NCI-H345 treated with DMSO at 0.1 percent for 48 hours (cell line): Measurements from ENCODE around the gene OR5C1.
A peak's percentile ranks its signal among the peaks of the same experiment; 100 is the strongest.

Experiments used
- DNase-seq: peaks from one replicate; lab custom pipeline; 2025; ENCODE audit not compliant: unreplicated experiment; lab: John Stamatoyannopoulos, UW

The OR5C1 gene

DNA sequence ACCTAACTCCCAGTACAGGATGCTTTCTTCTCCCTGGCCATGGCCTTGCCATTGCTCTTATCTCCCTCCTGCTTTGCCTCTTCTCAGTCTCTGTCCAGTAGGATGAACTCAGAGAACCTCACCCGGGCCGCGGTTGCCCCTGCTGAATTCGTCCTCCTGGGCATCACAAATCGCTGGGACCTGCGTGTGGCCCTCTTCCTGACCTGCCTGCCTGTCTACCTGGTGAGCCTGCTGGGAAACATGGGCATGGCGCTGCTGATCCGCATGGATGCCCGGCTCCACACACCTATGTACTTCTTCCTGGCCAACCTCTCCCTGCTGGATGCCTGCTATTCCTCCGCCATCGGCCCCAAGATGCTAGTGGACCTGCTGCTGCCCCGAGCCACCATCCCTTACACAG lies at the start of gene OR5C1:
TSS of gene OR5C1 (plus strand) at position 103 of the 400 bp plus-strand sequence. CDS start at position 103, 0 bp downstream.
- DNase-seq: no peak

DNA sequence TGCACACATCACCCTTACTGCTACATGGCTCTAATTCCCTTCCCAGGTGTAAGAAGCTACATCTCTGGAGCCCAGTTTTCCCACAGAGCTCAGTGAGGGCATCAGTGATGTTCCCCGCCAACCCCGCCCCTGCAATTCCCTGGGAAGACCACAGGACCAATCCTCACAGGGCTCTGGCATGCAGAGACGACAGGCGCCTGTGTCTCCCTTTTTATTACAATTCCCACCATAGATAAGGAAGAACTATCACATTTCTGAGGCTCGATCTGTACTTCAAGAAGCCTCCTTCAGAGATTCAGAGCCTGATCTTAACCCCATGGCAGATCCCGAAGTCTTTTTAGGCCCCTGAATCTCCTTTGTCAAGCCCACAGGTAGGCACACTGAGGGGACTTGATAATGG lies 46.7 kb upstream of the OR5C1 start, which contains the start of gene OR1L6:
TSS of gene OR1L6 (plus strand) at position 301 of the 400 bp plus-strand sequence. CDS start 7,545 bp downstream, outside the sequence.
- DNase-seq: no peak

DNA sequence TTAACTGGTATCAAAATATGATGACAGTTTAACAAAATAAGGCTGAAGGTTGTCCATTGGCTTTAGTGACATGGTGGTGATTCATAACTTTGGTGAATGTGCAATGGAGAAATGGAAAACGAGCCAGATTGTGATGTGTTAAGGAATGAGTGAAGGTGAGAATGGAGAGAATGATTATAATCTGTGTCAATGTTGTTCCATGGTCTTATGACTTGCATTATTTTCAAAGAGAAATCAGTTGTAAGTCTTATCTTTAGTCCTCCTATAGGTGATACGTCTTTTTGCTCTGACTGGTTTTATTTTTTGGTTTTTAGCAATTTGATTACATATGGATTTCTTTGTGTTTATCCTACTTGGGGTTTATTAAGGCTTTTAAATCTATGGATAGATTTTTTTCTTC lies 33.9 kb upstream of the OR5C1 start:
- no peak for DNase-seq

DNA sequence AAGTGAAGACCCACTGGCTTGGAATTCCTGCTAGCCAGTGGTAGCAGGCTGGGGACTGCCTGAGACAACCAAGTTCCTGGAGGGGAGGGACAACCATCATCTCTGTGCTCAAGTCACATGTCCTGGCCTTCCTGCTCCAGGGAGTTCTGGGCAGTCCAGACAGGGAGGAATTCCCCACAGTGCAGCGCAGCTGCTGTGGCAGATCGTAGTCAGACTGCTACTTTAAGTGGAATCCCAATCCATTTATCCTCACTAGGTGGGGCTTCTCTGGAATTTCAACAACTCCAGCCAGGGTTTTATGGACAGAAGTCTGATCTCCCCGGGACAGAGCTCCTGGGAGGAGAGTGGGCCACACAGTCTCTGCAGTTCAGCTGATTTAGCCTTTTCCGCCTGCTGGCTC lies 20.9 kb upstream of the OR5C1 start:
- DNase-seq: no peak

DNA sequence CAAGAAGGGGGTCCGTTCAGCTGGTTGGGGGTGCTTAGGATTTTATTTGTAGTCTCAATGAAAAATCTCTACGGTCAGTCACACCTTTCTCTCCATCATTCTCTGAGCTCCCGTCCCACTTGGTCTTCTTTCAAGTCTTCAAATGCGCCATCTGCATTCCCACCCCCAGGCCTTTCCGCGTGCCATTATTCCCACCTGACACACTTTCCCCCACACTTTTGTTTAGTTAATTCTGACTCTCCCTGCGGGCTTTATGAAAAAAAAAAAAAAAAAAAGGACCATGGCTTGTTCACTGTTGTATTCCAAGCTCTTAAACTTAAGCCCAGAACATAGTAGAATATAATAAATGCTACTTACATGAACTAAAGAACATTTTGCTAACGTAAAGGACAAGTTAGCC lies 11.7 kb upstream of the OR5C1 start:
- no peak for DNase-seq

DNA sequence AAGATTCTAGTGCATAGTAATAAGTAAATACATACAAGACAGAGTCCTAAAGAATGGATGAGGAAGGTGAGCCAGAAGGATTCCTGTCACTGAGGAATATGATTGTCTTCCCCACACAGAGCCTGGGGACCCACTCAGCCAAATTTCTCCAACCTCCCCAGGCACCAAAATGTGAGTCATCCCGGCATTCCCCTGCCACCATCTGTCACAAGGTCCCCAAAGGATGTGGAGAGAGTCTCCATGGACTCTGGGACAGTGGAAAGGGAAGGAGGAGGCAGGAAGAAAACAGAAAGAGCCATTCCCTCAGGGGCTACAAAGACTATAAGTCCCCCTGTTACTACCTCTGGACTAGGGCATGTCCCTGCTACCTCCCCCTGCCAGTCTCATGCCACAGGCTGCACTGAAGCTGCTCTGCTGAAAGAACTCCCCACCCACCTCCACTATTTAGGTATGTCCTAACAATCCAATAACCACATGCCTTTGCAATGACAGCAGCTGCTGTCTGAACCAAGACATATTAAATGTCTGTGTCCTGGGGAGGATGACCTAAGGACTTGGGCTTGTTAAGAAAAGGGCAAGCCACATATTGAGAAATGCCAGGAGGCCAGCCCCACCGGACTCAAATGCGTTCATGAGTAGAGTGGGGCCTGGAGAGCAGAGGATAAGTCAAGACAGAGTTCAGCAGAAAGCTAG lies 10.7 kb upstream of the OR5C1 start:
- DNase-seq: no peak

DNA sequence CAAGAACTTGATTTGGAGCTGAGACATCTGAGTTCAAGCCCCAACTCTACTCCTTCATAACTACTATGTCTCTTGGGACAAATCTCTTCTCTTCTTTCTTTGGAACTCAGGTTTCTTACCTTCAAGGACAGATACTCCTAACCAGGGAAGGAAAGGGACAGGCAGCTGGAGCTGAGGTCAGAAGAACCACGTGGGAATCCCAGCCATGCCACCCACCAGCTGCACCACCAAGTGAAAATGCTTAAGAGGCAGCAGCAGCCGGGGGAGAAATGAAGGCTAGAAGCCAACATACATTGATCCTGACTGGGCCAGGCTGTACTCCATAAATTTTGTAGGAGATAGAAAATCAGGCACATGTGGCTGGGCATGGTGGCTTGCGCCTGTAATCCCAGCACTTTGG lies 9.6 kb upstream of the OR5C1 start:
- DNase-seq: no peak

DNA sequence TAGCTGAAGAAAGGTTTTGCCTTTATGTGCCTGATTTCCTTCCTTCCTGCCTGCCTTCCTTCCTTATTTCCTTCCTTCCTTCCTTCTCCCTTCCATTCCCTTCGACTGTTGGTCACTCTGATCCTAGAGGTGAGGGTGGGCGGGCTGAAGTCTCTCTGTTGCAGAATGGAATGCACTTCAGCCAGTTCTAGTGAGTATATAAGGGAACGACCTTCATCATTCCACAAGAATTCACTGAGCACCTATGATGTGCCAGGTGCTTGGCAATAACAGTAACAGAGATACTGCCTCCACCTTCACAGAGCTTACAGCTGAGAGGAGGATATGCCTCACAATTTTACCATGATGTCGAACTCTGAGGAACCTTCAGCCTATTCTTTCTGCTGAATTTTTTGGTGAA lies 8.7 kb upstream of the OR5C1 start:
- DNase-seq: no peak

DNA sequence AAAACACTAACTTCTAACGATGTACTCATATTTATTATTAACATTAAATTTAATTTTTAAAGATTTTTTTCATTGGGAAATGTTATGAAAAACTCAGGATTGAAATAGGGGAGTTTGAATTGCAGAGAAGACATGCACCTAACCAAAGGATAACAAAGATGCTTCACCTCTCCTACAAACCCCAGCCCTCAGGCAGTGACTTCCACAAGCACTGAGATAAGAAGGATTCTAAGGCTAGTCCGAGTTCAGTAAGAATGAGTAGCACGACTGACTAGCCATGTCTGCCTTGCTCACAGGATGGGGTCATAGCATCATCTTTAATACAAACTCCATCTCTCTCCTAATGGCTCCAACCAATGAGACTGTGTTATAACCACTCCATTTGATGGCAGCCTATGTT lies 7.1 kb upstream of the OR5C1 start:
- DNase-seq: no peak

DNA sequence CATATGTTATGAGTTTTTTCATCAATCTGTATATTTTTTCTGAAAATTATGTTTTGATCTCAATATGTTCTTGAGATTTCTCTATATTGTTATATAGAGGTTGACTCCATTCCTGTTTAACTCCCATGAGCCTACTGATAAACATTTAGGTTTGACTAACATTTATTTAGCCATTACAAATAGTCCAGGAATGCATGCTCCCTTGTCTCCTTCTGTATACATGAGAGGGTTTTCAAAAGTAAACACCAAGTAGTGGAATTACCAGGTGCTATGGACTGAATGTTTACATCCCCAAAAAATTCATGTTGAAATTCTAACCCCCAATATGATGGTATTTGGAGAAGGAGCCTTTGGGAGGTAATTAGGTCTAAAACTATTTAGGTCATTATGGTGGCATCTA lies 3.5 kb upstream of the OR5C1 start:
- DNase-seq: no peak

DNA sequence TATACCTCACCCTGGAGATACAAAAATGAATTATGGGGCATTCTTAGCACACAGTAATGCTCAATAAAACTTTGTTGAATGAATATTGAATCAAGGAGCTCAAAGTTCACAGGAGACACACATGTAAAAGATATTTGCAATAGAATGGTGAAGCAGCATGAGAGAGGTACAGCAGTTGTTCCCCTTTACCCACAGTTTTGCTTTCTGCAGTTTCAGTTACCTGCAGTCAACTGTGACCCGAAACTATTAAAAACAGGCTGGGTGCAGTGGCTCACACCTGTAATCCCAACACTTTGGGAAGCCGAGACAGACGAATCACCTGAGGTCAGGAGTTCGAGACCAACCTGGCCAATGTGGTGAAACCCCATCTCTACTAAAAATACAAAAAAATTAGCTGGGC lies 2.4 kb upstream of the OR5C1 start:
- DNase-seq: no peak

DNA sequence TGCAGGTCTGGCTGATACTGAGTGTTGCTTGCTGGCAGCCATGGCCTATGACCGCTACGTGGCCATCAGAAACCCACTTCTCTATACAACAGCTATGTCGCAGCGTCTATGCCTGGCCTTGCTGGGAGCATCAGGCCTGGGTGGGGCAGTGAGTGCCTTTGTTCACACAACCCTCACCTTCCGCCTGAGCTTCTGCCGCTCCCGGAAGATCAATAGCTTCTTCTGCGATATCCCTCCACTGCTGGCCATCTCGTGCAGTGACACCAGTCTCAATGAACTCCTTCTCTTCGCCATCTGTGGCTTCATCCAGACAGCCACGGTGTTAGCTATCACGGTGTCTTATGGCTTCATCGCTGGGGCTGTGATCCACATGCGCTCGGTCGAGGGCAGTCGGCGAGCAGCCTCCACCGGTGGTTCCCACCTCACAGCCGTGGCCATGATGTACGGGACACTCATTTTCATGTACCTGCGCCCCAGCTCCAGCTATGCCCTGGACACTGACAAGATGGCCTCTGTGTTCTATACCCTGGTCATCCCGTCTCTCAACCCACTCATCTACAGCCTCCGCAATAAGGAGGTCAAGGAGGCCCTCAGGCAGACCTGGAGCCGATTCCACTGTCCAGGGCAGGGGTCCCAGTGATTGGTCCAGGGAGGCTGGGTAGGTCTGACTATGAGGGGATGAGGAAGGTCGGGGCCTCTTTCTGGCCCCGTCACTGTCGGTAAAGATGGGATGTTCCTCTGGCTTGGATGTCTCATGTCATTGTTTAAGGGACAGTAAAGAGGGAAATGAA lies 718 bp downstream of the OR5C1 start:
- no peak for DNase-seq

DNA sequence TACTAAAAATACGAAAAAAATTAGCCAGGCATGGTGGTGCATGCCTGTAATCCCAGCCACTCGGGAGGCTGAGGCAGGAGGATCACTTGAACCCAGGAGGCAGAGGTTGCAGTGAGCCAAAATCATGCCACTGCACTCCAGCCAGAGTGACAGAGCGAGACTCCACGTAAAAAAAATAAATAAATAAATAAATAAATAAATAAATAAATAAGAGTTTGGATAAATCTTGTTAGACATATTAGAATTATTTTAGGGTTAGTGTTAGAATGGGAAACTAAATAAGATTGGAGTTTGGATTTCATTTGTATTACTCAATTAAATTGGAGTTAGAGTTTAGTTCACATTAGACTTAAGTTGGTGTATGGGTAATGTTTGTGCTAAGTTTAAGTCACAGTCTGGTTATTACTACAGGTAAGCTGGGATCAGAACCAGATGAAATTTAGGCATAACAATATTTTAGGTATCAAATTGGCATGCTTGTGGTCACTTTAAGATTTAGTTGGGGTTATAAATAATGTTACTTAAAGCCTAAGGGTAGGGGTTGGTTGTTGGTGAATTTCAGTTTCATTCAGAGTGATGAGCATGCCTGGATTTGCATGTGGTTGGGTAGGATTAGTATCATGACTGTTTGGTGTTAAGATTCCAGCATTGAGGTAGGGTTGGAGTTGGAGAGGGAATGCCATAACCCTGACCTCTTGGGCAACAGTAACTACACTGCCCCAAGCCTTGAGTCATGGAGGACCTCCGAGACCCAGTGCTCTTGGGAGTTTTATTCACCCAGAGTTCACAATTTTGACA lies 3.3 kb downstream of the OR5C1 start:
- DNase-seq: no peak

DNA sequence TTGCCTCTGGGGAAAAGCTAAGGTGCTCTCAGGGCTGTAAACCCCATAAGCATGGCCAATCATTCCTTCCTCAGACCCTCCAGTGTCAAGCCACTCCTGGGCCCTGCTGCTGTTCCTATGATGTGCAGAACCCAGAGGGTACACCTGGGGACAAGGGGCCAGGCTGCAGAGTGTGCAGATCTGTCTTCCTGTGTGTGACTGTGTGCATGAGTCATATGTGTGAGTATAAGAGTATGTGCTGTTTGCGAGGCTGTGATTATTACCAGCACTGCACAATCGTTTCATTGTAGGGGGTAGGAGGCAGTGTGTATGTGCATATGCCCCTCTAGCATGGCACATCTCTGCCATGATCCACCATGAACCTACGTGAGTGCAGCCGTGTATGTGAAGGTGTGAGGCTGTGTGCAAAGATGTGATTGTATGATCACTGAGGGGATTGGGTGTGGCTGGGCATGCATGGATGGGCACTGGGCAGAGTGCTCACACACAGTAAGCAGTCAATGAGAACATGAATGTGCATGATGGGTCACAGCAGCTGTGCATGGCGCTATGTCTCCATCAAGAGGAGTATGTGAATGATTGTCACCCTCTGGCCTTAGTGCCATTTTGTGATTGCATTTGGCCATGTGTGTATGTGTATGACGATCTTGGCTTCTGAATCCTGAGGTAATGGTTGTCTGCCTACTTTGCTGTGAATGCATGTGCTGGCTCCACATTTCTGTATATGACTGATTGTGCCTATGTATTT lies 8.8 kb downstream of the OR5C1 start:
- DNase-seq: no peak

DNA sequence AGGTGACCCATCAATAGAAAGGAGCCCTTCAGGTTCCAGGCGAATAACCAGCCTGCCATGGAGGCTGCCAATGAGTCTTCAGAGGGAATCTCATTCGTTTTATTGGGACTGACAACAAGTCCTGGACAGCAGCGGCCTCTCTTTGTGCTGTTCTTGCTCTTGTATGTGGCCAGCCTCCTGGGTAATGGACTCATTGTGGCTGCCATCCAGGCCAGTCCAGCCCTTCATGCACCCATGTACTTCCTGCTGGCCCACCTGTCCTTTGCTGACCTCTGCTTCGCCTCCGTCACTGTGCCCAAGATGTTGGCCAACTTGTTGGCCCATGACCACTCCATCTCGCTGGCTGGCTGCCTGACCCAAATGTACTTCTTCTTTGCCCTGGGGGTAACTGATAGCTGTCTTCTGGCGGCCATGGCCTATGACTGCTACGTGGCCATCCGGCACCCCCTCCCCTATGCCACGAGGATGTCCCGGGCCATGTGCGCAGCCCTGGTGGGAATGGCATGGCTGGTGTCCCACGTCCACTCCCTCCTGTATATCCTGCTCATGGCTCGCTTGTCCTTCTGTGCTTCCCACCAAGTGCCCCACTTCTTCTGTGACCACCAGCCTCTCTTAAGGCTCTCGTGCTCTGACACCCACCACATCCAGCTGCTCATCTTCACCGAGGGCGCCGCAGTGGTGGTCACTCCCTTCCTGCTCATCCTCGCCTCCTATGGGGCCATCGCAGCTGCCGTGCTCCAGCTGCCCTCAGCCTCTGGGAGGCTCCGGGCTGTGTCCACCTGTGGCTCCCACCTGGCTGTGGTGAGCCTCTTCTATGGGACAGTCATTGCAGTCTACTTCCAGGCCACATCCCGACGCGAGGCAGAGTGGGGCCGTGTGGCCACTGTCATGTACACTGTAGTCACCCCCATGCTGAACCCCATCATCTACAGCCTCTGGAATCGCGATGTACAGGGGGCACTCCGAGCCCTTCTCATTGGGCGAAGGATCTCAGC lies 11.6 kb downstream of the OR5C1 start, which contains the start of gene OR1K1:
TSS of gene OR1K1 (plus strand) at position 58 of the 995 bp plus-strand sequence. CDS start at position 58, 0 bp downstream.
- no peak for DNase-seq

DNA sequence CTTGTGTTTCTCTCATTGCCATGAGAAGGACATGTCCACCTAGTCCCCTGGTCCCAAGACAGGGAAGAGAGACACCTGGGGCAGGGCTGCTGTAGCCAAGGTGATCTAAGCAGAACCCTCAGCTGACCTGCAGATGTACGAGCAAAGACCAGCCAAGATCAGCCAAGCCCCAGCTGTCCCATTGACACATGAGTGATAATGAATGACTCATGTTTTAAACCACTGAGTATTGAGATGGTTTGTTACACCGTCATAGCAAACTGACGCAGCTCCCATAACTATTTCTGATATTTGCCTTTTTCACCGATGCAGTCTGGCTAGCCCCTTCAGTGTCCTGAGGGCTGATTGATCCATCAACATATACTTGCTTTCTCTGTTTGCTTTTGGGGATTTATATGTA lies 17.9 kb downstream of the OR5C1 start:
- DNase-seq: no peak

DNA sequence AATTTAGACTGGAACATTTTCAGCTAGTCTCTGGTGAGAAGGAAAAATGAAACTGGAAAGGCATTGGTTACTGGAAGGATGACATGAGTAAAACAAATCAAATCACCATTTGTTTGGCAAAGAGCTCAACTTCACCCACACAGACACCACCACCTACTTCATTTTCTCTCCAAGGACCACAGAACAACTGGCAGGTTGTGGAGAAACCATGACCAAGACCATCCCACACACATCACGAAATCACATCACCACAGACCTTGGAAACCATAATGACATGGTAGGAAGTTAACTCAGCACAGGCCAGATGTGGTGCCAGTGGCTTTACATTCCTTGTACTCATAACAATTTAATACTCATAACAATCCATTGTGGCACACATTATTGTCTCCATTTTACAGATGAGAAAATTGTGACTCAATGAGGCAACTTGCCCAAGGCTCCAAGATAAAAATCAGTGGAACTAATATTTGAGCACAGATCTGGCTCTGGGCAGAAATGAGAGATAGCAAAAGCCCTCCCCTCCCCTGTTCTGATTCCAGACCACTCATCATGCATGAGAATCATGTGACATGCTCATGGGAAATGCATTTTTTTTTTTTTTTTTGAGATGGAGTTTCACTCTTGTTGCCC lies 18.7 kb downstream of the OR5C1 start:
- no peak for DNase-seq

DNA sequence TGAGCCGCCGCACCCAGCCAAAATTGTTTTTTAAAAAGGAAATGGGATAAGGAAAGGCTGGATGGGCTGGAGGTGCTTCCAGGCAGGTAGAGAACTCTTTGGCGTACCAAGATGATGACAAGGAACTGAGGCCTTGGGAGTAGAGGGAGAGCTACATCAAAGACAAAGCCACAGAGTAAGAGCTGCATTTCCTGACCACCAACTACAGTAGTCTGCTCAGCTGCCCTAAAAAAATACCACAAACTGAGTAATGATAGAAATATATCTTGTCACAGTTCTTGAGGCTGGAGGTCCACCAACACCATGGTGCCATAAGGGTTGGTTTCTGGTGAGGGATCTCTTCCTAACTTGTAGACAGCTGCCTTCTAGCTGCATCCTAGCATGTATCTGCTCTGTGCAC lies 19.4 kb downstream of the OR5C1 start:
- DNase-seq: no peak

DNA sequence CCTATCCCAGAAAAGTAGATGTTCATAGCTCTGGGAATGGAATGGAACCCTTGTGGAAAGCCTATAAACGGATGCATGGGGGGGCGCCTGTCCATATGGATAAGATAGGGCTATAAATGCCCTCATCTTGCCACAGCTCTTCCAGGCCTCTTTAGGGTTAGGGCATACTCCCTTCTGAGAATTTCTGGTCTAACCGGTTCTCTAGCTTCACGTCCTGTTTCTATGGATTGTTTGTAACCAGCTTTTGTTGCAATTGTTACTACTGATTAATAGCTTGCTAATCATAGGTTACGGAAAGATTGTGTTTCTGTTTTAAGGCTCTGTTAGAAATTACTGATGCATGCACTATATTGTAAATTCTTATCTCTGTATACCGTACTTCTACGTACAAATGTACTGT lies 20.5 kb downstream of the OR5C1 start:
- peak; percentile 72 for DNase-seq
